Right lobe of liver (tissue), 4 donors: ENCODE results near the gene ADARB1.

ENCODE experiments used
- POLR2A ChIP-seq: fragments of 450-650 bp; IDR thresholded peaks from one replicate; pipeline ENCODE4 v1.6.1; 2017; ENCODE audit warnings: antibody characterized with exemption, mild to moderate bottlenecking
- TF ChIP-seq, protein P1 (sequence below), 4 donors: fragments of 200-600 bp in 3 of 4; fragments of 450-650 bp in 1 of 4; IDR thresholded peaks; one replicate each; pipeline versions ENCODE4 v1.5.1 to v1.8.0; 2016 to 2022; ENCODE audit warnings: antibody characterized with exemption in 4 of 4, mild to moderate bottlenecking in 2 of 4
- donor health status: DM: no; HTN: no; CAD: no.
- donor health status: DM: no; HTN: no; CAD: no.
- donor health status: DM: no; HTN: yes; CAD: no.

DNA sequence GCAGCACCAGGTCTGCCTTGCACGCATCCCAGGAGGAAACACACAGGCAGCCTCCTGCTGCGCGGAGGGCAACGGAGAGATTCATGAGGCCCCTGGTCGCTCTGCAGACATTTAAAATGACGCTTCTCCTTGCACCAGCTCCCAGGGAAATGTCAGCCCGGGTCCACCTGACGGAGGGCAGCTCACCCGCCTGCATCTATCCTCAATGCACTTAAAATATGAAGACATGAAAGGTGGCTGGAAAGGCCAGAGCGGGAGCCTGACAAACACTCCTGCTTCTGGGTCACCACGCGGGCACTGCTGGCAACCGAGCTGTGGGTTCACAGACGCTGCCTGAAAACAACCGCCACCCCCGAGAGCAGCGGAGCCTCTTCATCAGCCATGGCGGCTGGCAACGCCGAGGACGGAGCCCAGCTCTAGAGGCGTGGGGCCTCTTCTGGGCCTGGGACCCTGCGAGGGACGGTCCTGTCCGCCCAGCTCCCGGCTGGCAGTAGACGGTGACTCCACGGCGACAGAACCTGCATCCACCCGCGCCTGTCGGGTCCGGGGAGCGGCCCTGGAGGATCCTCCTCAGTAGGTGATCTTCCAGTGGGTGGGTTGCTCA, 190.6 kb downstream of the ADARB1 start:
- TF ChIP-seq, protein P1, sequence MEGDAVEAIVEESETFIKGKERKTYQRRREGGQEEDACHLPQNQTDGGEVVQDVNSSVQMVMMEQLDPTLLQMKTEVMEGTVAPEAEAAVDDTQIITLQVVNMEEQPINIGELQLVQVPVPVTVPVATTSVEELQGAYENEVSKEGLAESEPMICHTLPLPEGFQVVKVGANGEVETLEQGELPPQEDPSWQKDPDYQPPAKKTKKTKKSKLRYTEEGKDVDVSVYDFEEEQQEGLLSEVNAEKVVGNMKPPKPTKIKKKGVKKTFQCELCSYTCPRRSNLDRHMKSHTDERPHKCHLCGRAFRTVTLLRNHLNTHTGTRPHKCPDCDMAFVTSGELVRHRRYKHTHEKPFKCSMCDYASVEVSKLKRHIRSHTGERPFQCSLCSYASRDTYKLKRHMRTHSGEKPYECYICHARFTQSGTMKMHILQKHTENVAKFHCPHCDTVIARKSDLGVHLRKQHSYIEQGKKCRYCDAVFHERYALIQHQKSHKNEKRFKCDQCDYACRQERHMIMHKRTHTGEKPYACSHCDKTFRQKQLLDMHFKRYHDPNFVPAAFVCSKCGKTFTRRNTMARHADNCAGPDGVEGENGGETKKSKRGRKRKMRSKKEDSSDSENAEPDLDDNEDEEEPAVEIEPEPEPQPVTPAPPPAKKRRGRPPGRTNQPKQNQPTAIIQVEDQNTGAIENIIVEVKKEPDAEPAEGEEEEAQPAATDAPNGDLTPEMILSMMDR (IDR thresholded peaks at IDR 0.05), result no peak
- TF ChIP-seq POLR2A, result no peak
